GM19043 (cell line): ENCODE measurements around the gene HNRNPU.

Source experiments
- ATAC-seq: cut with Tn5 transposase; IDR thresholded peaks from one replicate; pipeline ENCODE4 v1.9.1; 2021; ENCODE audit warnings: low read depth; ENCODE audit not compliant: unreplicated experiment

The HNRNPU gene

DNA sequence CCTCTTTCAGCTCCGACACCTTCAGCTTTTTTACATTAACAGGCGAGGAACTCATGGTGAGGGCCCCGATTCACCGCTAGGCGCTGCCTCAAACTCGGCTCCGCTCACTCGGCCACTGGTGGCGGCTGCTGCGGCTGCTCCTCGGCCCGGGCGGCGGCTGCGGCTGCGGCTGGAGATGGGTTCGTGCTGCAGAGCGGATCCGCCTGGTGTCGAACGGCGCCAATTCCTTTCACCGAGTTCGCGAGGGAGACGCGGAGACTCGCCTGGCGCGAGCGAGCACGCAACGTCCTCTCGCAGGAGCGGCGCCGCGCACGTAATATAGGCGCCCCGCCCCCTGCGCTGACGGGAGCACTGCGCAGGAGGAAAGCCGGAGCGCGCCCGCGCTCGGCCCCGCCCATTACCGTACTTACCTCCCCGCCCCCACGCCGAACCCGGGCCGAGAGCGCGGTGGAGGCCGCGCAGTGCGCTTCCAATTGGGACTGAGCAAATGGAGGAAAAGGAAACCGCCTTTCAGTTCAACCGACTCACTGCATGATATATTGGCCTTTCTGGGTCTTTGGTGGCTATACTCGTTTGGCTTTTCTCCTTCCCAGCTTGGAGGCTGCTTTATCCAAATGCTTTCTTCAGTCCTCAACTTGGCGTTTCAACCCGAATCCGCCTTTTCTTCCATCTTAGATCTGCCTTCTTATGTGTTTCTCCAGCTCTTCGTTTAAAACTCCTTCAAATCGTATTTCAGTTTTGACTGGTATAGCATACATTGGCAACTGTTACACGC lies at the start of gene HNRNPU:
Gene HNRNPU (minus strand): TSS at position 291 of the 775 bp plus-strand sequence. CDS start 236 bp downstream, at position 55.
- ATAC-seq = peak; percentile 65

DNA sequence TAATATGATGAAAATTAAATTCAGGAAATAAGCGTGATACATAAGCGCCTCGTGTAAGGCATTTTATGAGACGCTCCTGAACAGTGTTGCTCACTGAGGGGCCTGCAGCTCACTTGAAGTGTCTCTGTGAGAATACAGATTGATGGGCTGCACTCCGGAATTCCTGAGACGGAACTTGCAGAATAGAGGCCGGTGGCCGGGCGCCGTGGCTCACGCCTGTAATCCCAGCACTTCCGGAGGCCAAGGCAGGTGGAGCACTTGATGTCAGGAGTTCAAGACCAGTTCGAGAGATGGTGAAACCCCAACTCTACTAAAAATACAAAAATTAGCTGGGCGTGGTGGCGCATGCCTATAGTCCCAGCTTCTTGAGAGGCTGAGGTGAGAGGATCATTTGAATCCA lies 49.5 kb upstream of the HNRNPU start:
- ATAC-seq = no peak

DNA sequence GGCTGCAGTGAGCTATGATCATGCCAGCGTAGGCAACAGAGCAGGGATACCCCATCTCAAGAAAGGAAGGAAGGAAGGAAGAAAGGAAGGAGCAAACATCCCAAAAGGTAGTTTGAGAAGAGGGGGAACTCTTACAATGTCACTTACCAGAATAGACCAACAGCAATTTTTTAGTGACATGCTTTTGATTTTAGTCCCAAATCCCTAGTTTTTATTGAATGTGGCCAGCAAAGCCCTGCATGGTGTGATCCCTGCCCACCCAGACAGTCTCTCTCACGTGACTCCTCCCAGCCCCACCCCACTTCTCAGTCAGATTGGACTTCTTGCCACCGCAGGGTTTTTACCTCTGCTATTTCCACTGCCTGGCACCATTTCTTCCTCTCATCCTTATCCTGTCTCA lies 39.8 kb upstream of the HNRNPU start:
- no peak for ATAC-seq

DNA sequence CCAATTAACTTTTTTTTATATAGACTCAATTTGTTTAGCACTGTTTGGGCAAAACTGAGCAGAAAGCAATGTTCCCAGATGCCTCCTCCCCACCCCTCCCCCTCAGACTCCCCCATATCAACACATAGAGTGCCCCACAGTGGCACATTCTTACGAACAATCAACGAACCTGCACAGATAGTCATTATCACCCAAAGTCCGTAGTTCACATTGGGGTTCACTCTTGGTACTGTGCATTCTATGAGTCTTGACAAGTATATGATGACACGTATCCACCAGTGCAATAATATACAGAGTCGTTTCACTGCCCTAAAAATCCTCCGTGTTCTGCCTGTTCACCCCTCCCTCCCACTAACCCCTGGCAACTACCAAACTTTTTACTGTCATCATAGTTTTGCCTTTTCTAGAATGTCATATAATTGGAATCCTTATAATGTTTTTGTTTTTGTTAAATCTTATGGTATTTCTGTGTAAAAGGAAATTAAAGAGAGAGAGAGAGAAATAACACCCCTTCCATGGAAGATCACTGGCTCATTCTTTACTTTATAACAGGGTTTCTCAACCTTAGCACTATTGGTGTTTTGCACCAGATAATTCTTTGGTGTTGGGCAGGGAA lies 37.2 kb upstream of the HNRNPU start:
- no peak for ATAC-seq

DNA sequence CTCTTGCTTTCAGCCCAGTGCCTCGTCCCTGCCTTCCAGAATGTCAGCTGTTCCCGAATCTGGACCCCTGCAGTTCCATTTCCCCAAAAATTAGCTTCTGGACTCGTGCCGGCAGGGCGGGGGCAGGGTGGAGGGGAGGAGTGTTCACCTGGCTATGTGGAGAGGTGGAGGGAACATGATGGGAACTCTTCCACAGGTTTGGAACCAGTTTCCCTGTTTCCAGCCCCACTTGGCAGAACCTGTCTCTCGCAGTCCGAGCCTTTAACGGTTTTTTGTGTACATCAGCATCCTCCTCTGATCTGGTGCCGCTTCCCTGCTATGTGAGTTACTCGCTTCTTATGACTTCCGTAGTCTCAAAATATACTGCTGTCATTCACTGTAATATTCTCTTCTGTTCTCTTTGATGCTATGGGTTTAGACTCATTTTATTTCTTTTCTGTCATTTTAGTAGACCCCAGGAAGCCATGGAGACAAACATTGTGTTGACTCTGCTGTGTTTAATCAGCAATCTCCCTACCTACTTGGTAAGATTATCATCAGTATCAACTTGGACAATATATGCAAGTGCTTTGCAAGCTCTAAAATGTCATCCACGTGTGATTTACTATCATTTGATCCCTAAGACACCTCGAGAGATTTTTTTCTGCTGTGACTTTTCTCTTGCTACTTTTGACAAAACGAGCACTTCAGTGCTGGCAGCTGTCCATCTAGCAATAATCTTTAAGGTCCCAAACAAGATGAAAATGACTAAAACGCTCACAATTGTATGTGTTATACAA lies 33.3 kb upstream of the HNRNPU start:
- no peak for ATAC-seq

DNA sequence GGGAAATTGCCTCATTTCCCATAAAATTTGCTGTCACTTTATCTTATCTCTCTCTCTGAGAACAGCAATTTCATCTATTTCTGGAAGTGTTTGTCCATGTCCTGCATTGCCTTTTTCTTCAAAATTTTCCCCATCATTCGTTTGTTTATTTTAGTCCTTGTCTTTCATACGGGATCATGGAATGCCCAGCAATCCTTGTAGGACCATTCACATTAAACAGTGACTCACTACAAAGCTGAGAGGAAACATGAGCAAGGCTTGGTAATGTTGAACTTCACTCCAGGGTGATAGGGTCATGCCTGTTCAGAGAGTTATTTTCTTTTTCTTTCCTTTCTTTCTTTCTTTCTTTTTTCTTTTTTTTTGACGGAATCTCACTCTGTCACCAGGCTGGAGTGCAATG lies 32.2 kb upstream of the HNRNPU start:
- ATAC-seq = no peak

DNA sequence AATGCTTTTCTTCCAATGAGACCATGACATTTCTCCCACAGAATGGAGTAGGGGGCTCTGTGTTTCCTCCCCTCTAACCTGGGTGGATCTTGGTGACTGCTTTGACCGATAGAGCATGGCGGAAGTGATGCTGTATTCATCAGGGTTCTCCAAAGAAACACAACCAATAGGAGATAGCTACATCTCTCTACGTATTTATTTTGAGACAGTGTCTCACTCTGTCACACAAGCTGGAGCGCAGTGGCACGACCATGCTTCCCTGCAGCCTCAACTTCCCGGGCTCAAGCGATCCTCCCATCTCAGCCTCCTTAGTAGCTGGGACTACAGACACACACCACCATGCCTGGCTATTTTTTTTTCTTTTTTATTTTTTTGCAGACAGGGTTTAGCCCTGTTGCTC lies 29.5 kb upstream of the HNRNPU start:
- no peak for ATAC-seq

DNA sequence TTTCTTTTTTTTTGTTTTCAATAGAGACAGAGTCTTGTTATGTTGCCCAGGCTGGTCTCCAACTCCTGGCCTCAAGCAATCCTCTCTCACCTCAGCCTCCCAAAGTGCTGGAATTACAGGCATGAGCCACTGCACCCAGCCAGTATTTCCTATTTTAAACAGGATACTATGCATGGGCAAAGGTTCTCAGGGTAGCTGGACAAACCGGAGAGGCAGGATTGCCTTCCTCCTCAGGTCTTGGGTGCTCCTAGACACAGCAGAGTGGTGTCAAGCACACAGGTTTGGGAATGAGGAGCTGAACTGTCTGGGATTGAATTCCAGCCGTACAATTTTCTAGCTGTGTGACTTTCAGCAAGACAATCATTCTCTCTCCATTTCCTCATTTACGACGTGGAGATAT lies 22.9 kb upstream of the HNRNPU start:
- no peak for ATAC-seq

DNA sequence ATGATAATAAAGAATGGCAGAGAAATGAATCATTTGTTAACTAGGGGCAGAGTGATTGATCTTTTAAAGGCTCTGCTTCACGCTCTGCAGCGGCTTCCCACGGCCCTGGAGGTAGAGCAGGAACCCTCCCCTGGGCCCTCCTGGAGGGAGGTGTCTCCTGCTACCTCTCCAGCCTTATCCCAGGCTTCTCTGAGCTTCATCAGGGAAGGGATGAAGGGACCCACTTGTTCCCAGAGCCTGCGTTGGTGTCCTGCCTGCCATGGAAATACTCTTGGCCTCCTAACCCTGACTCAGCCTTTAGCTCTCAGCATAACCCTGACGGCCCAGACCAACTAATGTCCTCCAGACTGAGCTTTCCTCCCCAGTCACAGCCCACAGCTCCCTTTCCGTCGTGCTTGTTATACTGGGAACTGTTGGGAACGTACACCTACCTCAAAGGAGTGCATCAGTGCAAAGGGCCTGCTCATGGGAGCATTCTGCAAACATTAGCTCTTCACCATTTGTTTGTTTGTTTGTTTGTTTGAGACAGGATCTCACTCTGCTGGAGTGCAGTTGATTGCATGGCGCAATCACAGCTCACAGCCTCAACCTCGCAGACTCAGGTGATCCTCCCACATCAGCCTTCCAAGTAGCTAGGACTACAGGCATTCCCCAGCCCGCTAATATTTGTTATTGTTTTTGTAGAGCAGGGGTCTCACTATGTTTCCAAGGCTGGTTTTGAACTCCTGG lies 17.4 kb upstream of the HNRNPU start:
- no peak for ATAC-seq

DNA sequence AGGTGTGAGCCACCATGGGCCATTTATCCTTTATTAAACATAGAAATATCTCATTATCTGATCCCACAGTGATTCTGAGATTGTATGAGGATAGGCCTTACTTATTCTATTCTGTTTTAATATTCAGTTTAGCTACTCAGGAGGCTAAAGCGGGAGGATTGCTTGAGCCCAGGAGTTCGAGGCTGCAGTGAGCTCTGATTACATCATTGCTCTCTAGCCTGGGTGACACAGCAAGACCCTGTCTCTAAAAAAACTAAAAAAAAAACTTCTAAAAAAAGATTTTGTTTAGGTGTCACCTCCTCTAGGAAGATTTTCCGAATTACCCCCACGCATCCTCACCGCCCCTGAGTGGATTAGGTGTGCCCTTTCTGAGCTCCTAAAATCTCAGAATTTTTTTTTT lies 14.3 kb upstream of the HNRNPU start:
- no peak for ATAC-seq

DNA sequence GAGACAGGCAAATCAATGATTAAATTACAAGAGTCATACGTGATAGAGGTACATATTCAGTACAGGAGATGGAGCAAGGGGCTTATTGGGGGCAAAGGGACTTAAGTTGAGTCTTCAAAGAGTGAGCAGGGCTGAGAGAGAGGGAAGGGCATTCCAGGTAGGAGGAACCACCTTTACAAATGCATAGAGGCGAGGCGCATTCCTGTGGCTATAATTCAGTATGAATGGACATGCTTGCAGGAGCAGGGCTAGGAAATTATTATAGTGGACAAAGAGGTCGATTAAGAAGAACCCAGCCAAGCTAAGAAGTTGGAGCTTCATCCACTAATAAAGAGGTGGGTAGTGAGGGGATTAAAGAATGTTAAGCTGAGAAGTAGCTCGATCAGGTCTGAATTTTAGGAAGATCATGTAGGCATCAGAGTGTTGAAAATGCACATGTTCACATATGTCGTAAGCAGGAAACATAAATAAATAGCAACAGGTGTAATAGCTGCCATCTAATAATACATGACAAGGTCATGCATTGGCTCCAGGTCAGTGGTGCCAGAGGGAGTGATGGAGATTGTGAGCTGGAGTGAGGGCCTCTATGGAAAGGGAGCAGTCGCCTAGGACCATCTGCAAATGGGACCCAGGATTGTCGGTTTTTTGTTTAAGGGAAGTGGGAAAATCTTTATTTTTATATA lies 12.0 kb upstream of the HNRNPU start:
- no peak for ATAC-seq

DNA sequence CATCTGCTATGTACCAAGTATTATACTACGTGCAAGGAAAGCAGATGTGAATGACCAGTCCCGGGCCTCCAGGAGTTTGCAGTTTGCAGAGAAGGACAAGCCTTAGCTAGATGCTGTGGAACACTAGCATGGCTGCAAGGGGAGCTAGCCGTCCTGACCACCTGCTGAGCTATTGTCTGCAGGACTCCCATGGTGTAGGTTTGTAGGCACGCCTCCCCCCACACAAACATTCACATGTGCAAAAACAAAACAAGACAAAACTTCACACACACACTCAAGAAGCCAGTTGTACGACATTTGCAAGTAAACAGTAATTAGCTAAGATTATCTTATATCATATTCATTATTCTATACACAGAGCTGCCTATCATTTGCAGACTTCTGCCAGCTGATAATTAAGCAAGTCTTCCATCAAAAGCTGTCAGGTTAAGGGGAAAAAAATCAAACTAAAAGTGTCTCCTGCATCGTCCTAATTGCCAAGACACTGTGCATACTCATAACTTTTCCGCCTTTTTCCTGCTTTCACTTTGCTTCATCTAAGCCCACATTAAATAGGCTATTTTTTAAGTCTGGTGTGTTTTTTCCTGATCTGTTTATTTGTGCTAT lies 10.7 kb upstream of the HNRNPU start:
- no peak for ATAC-seq

DNA sequence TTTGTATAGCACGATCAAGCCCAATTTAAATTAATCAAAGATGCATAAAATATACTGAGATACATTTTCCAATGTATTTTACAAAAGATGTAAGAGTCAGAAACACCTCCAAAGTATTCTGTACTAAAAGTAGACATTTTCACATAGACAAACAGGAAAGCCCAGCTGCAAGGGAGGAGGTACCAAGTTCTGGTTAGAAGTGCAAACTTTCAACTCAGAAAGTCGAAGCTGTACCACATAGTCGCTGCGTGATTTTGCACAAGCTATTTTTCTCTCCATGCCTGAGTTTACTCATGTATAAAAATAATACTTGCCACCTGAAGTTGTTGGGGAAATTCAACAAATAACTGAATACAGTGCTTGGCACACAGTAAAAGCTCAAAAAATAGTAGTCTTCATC lies 5.6 kb upstream of the HNRNPU start:
- no peak for ATAC-seq

DNA sequence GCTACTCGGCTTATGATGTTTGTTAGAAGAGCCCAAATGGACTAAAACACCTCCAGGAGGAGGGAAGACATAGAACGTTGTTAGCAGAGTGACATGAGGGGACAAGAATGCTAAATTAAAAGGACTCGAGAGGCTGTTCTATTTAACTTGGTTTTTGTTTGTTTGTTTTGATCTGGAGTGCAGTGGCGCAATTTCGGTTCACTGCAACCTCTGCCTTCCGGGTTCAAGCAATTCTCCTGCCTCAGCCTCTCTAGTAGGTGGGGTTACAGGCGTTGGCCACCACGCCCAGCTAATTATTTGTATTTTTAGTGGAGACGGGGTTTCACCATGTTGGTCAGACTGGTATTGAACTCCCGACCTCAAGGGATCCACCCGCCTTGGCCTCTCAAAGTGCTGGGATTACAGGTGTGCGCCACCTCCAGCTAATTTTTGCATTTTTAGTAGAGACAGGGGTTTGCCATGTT lies 5.1 kb upstream of the HNRNPU start:
- no peak for ATAC-seq

DNA sequence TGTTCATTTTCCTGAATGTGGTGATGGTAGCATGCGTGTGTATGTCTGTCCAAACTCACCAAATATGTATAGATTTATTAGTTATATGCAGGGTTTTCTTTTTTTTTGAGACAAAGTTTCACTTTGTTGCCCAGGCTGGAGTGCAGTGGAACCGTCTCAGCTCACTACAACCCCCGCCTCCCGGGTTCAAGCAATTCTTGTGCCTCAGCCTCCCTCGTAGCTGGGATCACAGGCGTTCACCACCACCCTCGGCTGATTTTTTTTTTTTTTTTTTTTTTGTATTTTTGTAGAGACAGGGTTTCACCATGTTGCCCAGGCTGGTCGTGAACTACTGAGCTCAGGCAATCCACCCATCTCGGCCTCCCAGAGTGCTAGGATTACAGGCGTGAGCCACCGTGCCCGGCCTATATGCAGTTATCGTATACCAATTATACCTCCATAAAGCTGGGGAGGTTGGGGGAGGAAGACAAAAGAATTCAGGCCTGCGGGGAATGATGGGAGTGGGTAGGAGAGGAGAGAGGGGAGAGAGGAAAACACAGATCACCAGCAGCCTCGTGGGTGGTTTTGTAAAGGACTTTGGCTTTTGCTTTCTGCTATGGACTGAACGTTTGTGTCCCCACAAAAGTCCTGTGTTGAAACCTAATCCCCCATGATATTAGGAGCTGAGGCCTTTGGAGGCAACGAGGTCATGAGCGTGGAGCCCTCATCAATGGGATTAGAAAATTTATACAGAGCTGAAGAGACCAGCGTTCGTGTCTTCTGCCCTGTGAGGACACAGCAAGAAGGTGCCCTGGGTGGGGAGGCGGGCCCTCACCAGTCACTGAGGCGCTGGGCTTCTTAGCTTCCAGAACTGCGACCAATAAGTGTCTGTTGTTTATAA lies 4.4 kb upstream of the HNRNPU start:
- ATAC-seq = no peak

DNA sequence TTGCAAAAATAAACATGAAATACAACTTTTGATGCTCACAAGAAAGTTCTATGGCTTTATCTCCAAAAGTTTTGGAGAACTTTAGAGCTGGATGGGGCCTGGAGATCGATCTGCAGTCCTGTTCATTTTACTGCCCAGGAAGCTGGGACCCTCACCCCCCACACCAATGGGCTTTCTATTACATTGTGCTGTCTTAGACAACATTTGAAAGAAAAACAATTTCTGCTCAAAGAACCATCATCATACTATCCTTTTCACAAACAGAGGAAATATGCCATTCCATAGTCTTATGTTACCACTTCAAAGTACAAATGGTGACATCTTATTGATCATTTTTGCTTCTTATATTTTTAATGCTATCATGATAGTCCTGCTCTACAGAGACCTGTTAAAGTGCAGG lies 2.0 kb upstream of the HNRNPU start:
- ATAC-seq = no peak

DNA sequence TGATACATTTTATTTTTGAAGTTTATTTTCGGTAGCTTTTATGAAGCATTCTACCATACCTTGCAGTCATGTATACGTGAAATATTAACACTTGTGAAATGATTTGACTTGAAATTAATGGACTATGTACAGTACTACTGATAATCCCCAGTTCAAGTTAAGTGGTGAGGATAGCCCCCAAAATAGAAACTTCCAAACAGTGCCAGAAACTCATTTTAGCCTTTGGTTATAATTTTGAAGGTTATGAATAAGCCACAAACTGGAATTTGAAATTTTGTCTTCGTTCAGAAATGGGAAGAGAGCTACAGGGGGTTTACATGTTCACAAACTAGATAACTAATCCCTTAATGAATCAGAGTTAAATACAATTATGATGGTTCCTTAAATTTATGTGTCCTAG lies 1.5 kb upstream of the HNRNPU start:
- ATAC-seq = no peak

DNA sequence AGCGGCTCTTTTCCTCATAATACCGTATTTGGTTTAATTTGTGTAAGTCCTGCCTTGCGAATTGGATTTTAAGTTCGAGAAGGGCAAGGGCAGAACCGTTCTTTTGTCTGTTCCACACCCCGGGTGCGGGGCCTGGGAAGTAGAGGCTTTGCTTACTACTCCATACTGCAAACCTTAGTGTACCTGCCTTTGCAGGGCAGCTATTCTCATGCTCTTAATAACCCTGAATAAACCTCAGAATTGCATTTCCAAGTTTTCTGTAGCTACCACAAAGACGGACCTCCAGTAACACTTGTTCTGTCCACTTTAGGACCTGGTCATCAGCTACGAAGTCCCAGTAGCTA lies 657 bp upstream of the HNRNPU start:
- no peak for ATAC-seq
